MV-4-11 (cell line): ENCODE measurements around the gene CHKA.

Source experiments
- DNase-seq: peaks from one replicate; lab custom pipeline; 2025; lab: John Stamatoyannopoulos, UW

The CHKA gene

DNA sequence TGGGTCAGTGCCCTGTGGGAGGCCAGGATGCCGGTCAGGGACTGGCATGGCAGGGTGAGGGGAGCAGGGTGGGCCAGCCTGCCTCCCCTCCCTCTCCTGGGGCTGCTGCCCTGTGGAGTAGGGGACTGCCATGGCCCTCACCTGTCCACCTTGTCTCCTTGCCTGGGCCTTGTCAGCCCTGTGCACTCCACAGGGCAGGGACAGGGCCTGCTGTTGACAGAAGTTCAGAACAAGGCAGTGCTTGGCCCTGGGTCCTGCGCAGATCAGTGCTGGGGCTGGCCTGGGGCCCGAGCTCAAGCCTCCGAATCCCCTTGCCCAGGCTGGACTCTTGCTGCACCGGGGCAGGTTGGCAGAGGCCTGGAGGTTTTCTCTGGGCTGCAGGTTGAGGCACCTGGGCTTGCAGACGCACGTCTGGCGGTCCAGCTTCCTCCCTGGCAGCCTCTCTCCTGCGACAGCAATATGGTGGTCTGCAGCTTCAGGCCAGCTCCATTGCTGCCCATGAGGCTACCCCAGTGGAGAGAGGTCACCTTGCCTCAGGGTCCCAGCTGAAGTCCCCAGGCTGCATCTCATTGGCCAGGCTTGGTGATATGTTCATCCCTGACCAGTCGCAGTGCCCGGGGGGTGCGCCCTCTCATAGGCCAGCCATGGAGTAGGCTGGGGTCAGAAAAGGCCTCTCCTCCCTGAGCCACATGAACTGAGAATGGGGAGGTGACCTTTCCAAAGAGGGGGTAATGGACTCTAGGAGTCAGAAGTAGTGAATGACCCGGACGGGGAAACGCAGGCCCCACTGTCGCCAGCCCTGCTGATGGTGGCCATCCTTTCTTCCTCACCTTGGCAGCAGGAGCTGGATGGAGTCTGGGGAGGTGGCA is 21.5 kb upstream of the CHKA start:
- no peak for DNase-seq

DNA sequence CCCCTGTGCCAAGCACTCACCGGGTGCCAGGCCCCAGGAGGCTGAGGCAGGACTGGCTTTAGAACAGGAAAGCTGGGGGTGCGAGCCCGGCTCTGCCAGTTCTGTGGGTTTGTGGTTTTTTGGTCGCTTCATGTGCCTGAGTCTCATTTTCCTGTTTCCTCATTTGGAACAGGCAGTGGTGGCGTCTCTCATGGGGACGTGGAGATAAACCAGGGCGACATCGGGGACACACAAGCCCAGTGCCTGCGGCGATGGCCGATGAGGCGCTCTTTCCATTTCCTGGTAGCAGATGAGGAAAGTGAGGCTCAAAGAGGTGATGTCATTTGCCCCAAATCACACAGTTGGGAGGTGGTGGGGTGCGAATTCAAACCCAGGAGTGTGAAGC is 20.8 kb upstream of the CHKA start:
- DNase-seq, result peak; percentile 93

DNA sequence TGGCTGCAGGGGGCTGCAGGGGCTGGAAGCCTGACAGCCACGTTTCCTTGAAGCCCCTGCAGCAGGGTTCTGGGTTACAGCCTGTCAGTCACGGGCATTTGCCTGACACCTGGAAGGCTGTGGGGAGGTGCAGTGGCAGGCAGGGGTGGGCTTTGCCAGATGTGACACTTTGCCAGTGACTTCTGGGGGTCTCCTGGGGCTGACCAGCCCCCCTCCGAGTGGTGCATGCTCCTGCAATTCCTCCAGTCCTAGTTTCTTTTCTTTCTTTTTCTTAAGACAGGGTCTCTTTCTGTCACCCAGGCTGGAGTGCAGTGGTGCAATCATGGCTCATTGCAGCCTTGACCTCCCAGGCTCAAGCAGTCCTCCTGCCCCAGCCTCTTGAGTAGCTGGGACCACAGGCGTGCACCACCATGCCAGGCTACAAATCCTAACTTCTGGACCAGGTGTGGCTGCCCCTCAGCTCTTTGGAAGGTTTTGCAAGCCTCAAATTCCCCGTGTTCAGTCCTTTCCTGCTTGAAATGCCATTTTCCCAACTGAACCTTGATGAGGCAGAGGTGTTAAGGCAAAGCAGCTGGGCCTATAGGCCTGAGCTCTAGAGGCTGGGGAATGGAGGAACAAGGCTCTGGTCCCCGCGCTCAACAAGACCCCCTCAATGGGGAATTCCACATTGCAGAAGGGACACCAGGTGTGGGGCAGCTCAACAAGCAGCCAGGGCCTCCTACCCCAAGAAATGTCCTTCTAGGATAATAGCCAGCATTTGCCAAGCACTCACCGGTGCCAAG is 20.2 kb upstream of the CHKA start:
- no peak for DNase-seq

DNA sequence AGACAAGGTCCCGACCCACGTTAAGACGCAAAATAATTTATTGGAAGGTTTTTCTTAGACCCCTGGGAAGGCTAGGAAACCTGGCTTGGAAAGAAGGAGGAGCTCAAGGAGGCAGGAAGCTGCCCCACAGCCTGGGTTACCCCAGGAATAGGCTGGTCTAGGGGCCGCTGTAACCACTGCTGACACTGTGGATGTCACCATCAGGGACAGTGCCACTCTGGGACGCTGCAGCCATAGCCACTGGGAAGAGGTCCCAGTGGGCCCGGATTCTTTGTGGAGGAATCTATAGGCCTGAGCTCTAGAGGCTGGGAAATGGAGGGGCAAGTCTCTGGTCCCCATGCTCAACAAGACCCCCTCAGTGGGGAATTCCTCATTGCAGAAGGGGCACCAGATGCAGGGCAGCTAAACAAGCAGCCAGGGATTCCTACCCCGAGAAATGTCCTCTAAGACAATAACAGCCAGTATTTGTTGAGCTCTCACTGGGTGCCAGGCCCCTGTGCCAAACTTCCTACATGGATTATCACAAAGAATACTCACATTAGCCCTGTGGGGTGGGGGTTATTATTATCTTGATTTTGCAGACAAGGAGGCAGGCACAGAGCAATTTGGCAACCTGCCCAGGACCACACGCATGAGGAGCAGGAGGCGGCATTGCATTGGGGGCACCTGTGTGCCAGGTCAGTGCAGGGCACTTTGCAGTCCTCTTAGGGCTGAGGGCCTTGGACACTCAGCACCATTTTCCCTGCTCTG is 19.5 kb upstream of the CHKA start:
- no peak for DNase-seq

DNA sequence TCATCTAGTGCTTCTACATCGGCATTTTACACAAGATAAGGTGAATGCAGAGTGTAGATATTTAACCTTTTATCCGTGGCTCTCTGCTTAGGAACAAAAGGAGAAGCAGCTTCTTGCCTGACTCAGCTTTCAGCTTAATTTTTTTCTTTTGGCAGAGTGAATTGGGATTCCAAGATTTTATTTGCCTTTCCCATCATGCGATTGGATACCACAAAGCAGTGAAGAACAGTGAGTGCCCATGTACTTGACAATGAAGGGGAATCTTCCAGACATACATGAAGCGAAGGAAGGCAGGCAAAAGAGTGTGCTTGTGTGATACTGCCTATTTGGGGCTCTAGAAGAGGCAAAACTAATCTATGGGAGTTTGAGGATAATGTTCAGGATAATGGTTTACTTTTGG is 17.0 kb upstream of the CHKA start:
- DNase-seq, result no peak

DNA sequence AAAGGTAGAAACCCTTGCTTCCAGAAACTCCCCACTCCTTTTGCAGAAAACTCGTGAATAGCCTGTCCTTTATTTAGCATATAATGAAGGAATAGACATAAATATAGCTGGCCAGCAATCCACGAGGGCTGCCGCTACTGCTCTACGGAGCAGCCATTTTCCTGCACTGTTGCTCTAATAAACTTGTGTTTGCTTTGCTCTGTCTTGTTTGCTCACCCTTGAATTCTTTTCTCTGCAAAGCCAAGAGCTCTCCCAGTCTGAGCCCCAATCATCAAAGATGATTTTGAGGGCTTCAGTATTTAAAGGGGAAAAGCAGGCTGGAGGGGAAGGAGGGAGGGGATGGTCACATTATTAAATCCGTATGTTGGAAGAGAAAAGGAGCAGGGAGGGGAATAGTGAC is 16.6 kb upstream of the CHKA start:
- no peak for DNase-seq

DNA sequence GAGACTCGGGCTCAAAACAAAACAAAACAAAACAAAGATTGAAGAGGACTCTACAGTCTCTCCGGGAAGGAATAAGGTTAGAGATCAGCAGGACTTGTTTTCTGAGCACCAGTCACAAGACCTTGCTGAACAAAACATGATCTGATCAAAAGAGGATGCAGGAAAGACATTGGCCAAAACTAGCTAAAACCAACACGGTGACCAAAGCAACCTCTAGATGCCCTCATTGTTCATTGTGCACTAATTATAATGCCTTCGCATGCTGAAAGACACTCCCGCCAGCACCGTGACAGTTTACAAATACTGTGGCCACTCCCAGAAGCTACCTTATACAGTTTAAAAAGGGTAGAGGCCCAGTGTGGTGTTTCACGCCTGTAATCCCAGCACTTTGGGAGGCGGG is 15.7 kb upstream of the CHKA start:
- DNase-seq, result peak; percentile 36

DNA sequence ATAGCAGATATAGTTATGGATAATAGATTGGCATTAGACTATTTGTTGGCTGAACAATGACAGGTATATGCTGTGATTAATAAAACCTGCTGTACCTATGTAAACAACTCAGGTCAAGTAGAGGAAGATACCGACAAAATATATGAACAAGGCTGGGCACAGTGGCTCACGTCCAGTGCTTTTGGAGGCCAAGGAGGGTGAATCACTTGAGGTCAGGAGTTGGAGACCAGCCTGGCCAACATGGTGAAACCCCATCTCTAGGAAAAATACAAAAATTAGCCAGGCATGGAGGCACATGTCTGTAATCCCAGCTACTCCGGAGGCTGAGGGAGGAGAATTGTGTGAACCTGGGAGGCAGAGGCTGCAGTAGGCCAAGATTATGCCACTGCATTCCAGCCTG is 14.0 kb upstream of the CHKA start:
- no peak for DNase-seq

DNA sequence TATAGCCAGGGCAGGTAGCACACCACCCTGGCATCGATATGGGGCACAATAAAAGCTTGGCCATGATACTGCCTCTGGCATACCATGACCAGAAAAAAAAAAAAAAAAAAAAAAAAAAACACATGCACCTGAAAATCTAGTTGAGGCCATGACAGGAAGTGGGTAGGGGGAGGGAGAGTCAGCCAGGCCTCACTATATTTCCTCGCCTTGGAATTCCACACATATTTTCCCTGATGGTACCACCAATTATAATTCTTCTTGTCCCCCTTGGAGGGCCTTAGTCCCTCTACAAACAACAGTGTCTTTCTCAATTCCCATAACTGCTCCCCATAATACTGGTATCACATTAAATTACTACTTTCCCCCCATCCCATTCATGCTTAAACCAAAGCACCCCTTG is 12.6 kb upstream of the CHKA start:
- no peak for DNase-seq

DNA sequence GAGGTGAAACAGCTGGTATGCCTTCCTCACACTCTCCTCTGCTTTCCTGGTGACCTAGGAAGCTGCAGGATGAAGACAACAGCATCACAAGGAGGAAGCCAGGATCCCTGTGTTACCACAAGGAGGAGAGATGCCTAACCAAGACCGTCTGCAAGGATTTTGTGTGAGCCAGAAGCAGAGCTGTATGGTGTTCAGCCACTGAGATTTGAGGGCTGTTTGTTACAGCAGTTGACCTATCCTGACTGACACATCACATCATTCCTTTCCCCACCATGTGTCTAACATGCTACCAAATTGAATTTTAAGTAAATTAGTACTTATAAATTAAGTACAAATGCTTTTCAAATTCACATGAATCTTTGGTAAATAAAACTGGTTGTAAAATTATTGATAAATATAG is 8.9 kb upstream of the CHKA start:
- no peak for DNase-seq

DNA sequence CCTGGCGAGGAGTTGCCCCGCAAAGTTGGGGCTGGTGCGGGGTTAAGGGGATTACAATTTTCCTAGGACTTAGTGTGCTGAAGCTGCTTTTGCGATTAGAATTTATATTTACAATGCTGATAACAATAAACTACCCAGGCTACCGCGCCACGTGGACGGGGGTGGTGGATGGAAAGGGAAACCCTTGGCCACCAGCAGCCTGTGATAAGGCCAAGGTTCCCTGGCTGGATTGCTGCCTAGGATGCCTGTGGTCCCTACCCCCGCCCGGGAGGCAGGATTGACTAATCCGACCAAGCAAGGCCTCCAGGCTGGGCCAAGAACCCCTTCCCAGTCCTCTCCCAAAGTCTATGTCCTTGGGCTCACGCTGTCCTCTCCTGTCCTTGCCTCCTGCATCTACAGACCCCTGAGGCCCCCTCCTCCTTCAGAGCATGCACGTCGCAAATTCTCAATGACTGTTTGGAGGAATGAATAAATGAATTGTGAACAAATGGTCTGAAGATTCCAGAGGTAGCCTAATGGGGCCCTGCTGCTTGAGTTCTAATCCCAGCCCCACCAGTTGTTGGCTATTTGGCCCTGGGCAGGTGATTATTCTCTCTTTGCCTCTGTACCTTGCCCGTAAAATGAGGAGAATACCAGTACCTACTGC is 7.6 kb upstream of the CHKA start:
- DNase-seq, result no peak

DNA sequence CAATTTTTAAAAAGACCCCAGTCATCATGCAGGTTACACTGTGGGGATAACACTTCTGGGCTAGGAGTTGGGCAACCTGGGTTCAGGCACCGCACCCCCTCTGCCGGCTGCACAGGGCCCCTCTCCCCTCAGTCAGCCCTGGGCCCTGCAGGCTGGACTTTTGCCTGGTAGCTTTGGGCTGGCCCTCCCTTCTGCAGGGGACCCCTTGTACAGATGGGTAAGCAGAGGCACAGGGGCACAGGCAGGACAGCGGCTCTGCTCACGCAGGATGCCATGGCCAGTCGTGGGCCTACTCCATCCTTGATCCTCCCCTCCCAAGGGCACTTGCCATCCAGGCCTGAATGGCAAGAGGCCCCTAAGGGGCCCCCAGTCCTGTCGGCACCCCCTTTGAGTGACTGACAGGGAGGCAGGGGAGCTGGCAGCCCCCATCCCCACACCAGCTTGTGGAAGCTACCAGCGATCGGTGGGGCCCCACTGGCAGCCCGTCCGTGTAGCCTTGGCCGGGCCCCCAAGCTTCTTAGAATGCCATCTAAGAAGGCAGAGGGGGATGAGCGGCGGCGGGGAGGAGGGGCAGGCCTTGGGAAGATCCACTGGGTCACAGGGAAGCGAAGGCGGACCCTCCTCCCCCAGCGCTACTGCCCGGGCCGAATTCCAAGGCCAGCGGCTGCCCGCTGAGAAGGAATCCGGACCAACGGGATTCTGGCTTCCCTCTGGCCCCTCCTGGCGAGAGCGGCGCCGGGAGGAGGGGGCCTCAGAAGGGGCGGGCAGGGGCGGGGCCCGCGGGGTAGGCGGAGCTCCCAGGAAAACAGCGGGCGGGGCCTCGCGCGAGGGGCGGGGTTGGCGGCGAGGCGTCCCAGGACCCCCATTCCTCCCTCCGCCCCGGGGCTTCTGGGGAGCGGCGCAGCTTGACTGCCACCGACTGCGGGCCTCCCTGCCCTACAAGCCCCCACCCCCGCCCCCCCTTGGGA is 6.8 kb upstream of the CHKA start:
- no peak for DNase-seq

DNA sequence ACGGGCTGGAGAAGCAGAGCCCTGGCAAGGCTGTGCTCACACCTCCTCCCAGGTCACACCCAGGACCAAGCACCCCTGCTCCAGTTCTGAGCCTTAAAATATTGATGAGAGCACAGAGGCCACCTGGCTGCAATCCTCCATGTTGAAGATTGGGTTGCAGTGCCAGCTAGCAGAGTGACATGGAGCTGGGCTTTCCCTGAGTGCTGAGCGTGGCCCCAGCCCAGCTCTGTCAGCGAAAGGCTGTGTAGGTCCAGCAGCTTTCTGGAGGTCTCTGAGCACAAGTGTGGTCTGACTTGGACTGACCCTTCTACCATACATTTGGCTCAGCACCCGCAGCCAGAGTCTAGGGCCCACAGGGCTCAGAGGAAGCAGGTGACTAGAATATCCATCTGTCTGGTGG is 4.0 kb upstream of the CHKA start:
- no peak for DNase-seq

DNA sequence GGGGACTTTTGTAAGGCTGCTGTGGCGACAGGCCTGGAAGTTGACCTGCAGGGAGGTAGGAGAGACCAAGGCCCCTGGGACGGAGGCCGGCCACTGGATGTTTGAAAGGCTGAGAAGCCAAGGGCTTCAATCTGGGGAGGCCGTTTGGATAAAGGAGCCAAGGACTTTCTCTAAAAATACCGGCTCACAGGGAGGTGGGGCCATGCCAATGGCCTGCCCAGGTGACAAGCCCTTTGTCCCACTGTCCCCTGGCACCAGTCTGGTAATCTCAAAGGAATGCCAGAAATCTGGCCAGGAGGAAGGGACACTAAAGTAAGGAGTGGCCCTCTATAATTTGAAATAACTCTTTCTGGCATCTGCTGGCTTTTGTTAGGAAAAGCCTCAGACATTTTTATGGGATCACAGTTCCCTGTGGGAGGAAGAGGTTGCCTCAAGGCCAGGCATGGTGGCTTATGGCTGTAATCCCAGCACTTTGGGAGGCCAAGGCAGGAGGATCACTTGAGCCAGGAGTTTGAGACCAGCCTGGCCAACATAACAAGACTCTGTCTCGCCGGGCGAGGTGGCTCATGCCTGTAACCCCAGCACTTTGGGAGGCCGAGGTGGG is 1.9 kb upstream of the CHKA start:
- no peak for DNase-seq

DNA sequence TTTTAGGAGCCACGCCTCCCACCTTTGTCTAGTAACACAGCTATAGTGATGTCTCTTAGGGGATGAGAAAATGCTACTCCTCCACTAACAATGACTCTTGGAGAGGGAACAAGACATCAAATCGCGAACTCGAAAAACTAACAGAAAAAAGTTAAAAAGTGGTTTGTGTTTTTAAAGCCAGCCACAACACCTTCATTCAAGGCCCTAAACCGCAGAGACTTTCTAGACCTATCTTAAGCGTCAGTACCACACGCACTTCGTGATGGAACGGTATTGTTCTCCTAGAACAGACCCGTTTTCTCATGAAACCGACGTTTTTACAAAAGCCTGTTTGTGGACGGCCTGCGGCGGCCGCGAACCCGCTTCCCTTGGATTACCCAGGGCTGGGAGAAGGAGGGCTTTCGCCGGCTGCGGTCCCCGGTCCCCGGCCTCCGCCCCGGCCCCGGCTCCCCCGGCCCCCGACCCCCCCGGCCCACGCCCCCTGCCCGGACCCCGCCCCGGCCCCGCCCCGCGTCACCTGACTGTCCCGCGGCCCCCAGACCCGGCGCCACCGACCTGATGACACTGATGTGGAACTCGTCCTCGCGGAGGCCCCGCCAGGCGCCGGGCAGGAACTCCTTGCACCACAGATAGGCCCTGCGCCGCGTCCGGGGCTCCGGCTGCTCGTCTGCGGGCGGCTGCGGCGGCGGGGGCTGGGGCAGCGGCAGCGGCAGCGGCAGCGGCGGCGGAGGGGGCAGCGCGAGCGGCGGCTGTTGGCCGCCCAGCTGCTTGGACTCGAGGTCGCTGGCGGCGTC is 718 bp downstream of the CHKA start:
- peak; percentile 25 for DNase-seq

DNA sequence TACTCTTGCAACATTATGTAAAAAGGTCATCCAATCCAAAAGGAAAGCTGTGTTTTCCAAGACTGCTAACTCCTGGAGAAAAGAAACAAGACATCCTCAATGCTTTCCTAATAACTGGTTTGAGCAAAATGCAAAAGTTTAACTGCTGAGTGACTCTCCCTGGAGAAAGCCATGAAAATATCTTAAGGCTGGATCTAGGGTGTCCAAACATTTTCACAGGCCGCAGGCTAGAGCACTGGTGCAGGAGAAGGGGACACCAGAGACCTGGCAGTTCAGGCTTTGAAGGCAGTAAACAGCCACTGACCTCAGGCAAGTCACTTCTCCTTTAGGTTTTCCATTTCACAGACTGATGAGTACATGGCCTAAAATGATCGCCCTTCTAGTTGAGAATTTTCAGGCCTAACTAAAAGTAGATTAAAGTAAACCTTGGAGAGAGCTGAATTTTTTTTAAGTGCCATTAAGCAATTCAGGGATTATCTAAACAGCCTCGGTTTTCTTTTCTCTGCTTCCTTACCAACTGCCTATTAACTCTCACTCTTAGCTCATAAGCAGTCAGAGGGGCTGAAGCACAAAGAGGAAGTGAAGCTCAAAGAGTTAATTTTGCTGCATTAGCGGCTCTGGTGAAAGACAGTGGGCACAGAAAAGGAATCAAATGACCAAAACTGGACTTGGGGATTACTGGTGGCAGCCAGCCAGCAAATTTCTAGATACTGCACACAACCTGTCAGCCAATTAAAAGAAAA is 2.3 kb downstream of the CHKA start:
- peak; percentile 99 for DNase-seq

DNA sequence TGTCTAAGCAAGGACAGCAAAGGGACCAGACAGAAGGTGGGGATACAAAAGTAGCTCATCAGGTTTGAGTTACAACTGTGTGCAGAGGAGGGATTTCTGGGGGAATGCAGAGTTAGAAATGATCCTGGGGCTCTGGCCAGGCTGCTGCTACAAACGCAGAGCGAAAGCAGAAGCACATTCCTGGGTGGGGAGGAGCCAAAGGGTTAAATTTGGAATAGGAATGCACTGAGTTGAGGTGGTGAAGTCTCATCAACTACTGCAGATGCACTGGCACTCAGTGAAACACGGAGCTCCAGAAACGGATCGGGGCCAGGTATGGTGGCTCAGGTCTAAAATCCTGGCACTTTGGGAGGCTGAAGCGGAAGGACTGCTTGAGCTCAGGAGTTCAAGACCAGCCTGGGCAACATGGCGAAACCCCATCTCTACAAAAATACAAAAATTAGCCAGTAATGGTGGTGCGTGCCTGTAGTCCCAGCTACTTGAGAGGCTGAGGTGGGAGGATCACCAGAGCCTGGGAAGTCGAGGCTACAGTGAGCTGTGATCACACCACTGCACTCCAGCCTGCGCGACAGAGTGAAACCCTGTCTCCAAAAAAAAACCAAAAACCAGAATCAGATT is 3.2 kb downstream of the CHKA start:
- peak; percentile 68 for DNase-seq

DNA sequence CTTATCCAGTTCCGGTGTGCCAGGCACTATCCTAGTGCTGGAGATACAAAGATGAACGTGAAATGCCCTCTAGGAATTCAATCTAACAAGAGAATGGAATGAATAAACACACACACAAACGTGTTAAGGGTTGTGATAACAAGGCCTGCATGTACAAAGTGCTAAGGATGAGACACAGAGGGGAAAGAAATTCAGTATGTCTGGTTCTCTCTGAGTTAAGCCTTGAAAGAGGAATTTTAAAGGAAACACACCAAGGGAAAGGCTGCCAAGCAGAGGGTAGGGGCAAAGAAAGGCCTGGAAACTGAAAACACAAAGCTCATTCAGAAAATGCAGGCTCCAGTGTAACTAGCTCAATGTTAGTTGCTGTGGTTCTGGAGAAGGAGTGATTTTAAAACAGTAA is 4.2 kb downstream of the CHKA start:
- no peak for DNase-seq

DNA sequence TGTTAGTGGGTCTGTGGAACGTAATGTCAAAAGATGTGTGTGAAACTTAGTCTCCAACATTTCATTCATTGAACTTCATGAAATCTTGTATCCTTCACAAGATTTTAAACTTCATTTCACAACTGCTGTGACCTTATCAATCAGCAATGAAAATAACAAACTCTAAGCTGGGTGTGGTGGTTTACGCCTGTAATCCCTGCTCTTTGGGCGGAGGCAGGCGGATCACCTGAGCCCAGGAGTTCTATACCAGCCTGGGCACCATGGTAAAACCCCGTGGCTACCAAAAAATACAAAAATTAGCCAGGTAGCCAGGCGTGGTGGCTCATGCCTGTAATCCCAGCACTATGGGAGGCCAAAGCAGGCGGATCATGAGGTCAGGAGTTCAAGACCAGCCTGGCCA is 5.1 kb downstream of the CHKA start:
- no peak for DNase-seq
